GM12878 (cell line): ENCODE data around the gene RAB37. TPM values are rescaled to one million over a fixed set of nuclear protein-coding genes. Genes with fewer than 3 reads are reported as not detected.

Source experiments
- ATAC-seq: fragments of 200-7000 bp; cut with Tn5 transposase; 3 replicates; pipeline ENCODE4 v1.9.1; 2020; ENCODE audit warnings: mild to moderate bottlenecking, moderate library complexity
- BruUV-seq: library from RNA; stranded (reverse); fragments of 400-500 nt; replicated peaks from 2 replicates; lab custom pipeline; 2021; lab: Mats Ljungman, UMichigan
- CTCF ChIA-PET: fragments of 300-600 bp; sonication (Branson Sonifier 250); formaldehyde crosslinking; extraction: SDS; loops from one replicate; lab custom pipeline; 2021; ENCODE audit warnings: inconsistent platforms; lab: Yijun Ruan, JAX
- POLR2A ChIA-PET: fragments of 350-600 bp; formaldehyde crosslinking; extraction: SDS; loops from one replicate; lab custom pipeline; 2021; ENCODE audit warnings: inconsistent platforms; lab: Charles Lee
- RAD21 ChIA-PET: fragments of 300-600 bp; sonication (Branson Sonifier 250); formaldehyde crosslinking; loops from one replicate; lab custom pipeline; 2023; ENCODE audit warnings: antibody characterized with exemption; ENCODE audit not compliant: unreplicated experiment; lab: Charles Lee
- SMC1A ChIA-PET: fragments of 300-600 bp; sonication (Branson Sonifier 250); formaldehyde crosslinking; loops from one replicate; lab custom pipeline; 2023; ENCODE audit not compliant: unreplicated experiment, uncharacterized antibody; lab: Charles Lee
- DNase-seq: peaks from one replicate; pipeline ENCODE4 v3.0.0-alpha.2; 2011; ENCODE audit warnings: low read depth, low spot score
- FAIRE-seq: peaks from 3 replicates; lab custom pipeline; 2011; peaks lifted over from hg19 to GRCh38; lab: Jason Lieb, UNC
- H2AFZ ChIP-seq: 2 replicates; pipeline ENCODE4 v1.6.0; 2011; ENCODE audit warnings: low read depth, low read length, control low read depth; ENCODE audit not compliant: control insufficient read depth
- H3K27ac ChIP-seq: 2 replicates; pipeline ENCODE4 v1.5.1; 2011; ENCODE audit warnings: control low read depth; ENCODE audit not compliant: control insufficient read depth, insufficient read depth
- H3K27me3 ChIP-seq, 2 experiments: replicated peaks in 1 of 2; 2 replicates each; pipeline versions ENCODE4 v1.6.0 to v1.6.1; 2011; ENCODE audit warnings: low read length in 1 of 2; ENCODE audit not compliant: control insufficient read depth in 2 of 2, insufficient read depth in 2 of 2
- H3K36me3 ChIP-seq, 2 experiments: 2 replicates each; pipeline ENCODE4 v1.5.1; 2011; ENCODE audit warnings: low read length in 1 of 2; ENCODE audit not compliant: control insufficient read depth in 2 of 2, insufficient read depth in 2 of 2
- H3K4me1 ChIP-seq: 2 replicates; pipeline ENCODE4 v1.6.1; 2011; ENCODE audit warnings: mild to moderate bottlenecking, low read length, moderate library complexity, mixed read lengths; ENCODE audit not compliant: control insufficient read depth, insufficient read depth
- H3K4me2 ChIP-seq: 2 replicates; pipeline ENCODE4 v1.6.0; 2011; ENCODE audit warnings: control low read depth; ENCODE audit not compliant: control insufficient read depth, insufficient read depth
- H3K4me3 ChIP-seq: fragments of 200-600 bp; sonication (generic); 2 replicates; pipeline ENCODE4 v1.5.1; 2016
- H3K79me2 ChIP-seq: 2 replicates; pipeline ENCODE4 v1.6.0; 2011; ENCODE audit warnings: low read length; ENCODE audit not compliant: control insufficient read depth, insufficient read depth
- H3K9ac ChIP-seq: 2 replicates; pipeline ENCODE4 v1.8.0; 2011; ENCODE audit warnings: low read length, control low read depth, mixed read lengths; ENCODE audit not compliant: control insufficient read depth, insufficient read depth
- H3K9me3 ChIP-seq: replicated peaks from 3 replicates; pipeline ENCODE4 v1.5.1; 2011; ENCODE audit warnings: mild to moderate bottlenecking, low read length; ENCODE audit not compliant: control insufficient read depth, insufficient read depth
- H4K20me1 ChIP-seq: 2 replicates; pipeline ENCODE4 v1.6.0; 2011; ENCODE audit not compliant: control insufficient read depth, insufficient read depth
- ATF7 ChIP-seq: fragments of 450-650 bp; IDR thresholded peaks from 2 replicates; pipeline ENCODE4 v1.6.1; 2016; ENCODE audit warnings: low read depth, mild to moderate bottlenecking
- IKZF1 ChIP-seq: fragments of 450-650 bp; conservative IDR thresholded peaks from 2 replicates; pipeline ENCODE4 v1.6.1; 2017; ENCODE audit warnings: antibody characterized with exemption, mild to moderate bottlenecking
- POLR2AphosphoS5 ChIP-seq: IDR thresholded peaks from 2 replicates; pipeline ENCODE4 v1.6.1; 2011; ENCODE audit warnings: mild to moderate bottlenecking, low read length, inconsistent platforms
- RBBP5 ChIP-seq: fragments of 200-600 bp; sonication (generic); conservative IDR thresholded peaks from 2 replicates; pipeline ENCODE4 v1.6.1; 2016
- SMAD5 ChIP-seq: IDR thresholded peaks from 2 replicates; pipeline ENCODE4 v1.6.1; 2016; ENCODE audit warnings: antibody characterized with exemption, low read depth
- SUPT20H ChIP-seq: IDR thresholded peaks from 2 replicates; pipeline ENCODE4 v1.6.1; 2011; ENCODE audit warnings: low read depth, mild to moderate bottlenecking, low read length, moderate library complexity, borderline replicate concordance; ENCODE audit not compliant: control insufficient read depth
- ZNF384 ChIP-seq: IDR thresholded peaks from 2 replicates; pipeline ENCODE4 v1.6.1; 2012; ENCODE audit warnings: low read depth, mild to moderate bottlenecking, low read length, improper control_type of control experiment, borderline replicate concordance
- WGBS: methylation state at CpG from one replicate; pipeline ENCODE4 v1.1.6; 2016; ENCODE audit warnings: low lambda C conversion rate; ENCODE audit not compliant: insufficient replicate concordance, insufficient coverage; ENCODE audit errors: missing lambda C conversion rate; 5-methylcytosine and 5-hydroxymethylcytosine counted together
- in situ Hi-C: fragments of 300-500 bp; cut with MboI; formaldehyde crosslinking; loops from 9 replicates; pipeline ENCODE4 v1.14.3; 2018; ENCODE audit warnings: mixed read lengths
- intact Hi-C: fragments of 100-400 bp; cut with micrococcal nuclease; formaldehyde crosslinking; loops from one replicate; pipeline ENCODE4 v1.14.2; 2022; ENCODE audit not compliant: unreplicated experiment
- microRNA-seq: library from miRNA; unstranded; fragments of <30 nt; microRNA quantifications from one replicate; pipeline ENCODE4, GENCODE V29; 2018
- polyA plus RNA-seq, 11 experiments: library from polyadenylated mRNA; depleted of rRNA in 4 of 11; unstranded in 6 of 11; stranded (reverse) in 5 of 11; fragments of >200 nt; fragmentation: Nextera tagmentation in 4 of 11; fragmentation: Illumina TruSeq in 1 of 11; extraction: Ambion mirVana in 4 of 11; extraction: Trizol in 1 of 11; gene quantifications; 1 replicate in 1 of 11; 2 replicates in 10 of 11; pipeline versions ENCODE4 v1.2.1 to v1.2.3, GENCODE V29; 2011 to 2016; ENCODE audit warnings: inconsistent platforms in 2 of 11, missing spikeins in 2 of 11, low read depth in 1 of 11
- total RNA-seq, 4 experiments: library from RNA; depleted of rRNA in 3 of 4; stranded (reverse); fragments of >200 nt in 3 of 4; fragmentation: Illumina TruSeq in 1 of 4; extraction: Trizol in 1 of 4; gene quantifications; 2 replicates each; pipeline versions ENCODE4 v1.2.1 to v1.2.3, GENCODE V29; 2013 to 2021

Gene RAB37
- total and polyA plus RNA-seq, 10 of the 15 experiments (the other 5 are each of a cell fraction or from before 2014, with no cell fraction given) = 0.48 to 5.6 (median 1.7) TPM

- 96% methylated on average over 6 of the region's 6 CpGs for WGBS
These were observed 59.8 kb downstream of the RAB37 start for GRCh38 chr17:74796866-74797265.

More at GRCh38 chr17:74796866-74797265, 59.8 kb downstream of the RAB37 start:
- RAD21 ChIA-PET = no interaction called here
- CTCF ChIA-PET = no interaction called here
- Histone ChIP-seq H3K4me3 (no peak overlapping the region), H3K9ac (no peak overlapping the region), H3K36me3 (peaks cover 4 to 6% of the 10 kb centered on the region in 2 experiments; a peak in 3 of 4 replicates), H3K4me1 (no peaks in the 10 kb centered on the region), H3K9me3 (no peaks in the 10 kb centered on the region), H3K27me3 (no peaks in the 10 kb centered on the region), H2AFZ (no peak overlapping the region), H3K79me2 (no peaks in the 10 kb centered on the region), H4K20me1 (no peaks in the 10 kb centered on the region), H3K4me2 (no peak overlapping the region), H3K27ac (no peak overlapping the region)
- SMC1A ChIA-PET = no interaction called here
- POLR2A ChIA-PET = no interaction called here
- FAIRE-seq = no peak
- no peak for ATAC-seq
- no peak for DNase-seq
- in situ Hi-C loops (no loop called here), intact Hi-C loops (no loop called here)
- TF ChIP-seq ATF7 (no peak), SMAD5 (no peak), POLR2AphosphoS5 (no peak), ZNF384 (no peak), RBBP5 (no peak), IKZF1 (no peak), SUPT20H (no peak)
- BruUV-seq = no TSS peak

Small RNAs within 50 kb of the gene (microRNA-seq; reads per million reads assigned to microRNA genes)
- 73.0 reads per million, percentile 71 among the genes with 10 or more reads in this experiment for gene MIR3615

Other genes starting within 250 kb of the RAB37 start
Only the 7 nearest of the 15 such genes appear.
- gene CD300LD, start 145.0 kb upstream of the RAB37 start, total RNA-seq (2014; rRNA removed) = not detected in 2 replicates
- not detected in 2 replicates for gene CD300LD, start 145.0 kb upstream of the RAB37 start, total RNA-seq (2014; rRNA removed; fragmentation: Illumina TruSeq; extraction: Trizol)
- gene CD300LD, start 145.0 kb upstream of the RAB37 start, total RNA-seq (2021) = not detected in 2 replicates
- not detected in 2 replicates for gene CD300LD, start 145.0 kb upstream of the RAB37 start, polyA plus RNA-seq (2011; rRNA removed)
- gene CD300LD, start 145.0 kb upstream of the RAB37 start, polyA plus RNA-seq (2014; fragmentation: Illumina TruSeq; extraction: Trizol) = not detected in 2 replicates
- not detected for gene CD300LD, start 145.0 kb upstream of the RAB37 start, polyA plus RNA-seq (2014; fragmentation: Nextera tagmentation; extraction: Ambion mirVana)
- not detected in 2 replicates for gene CD300LD, start 145.0 kb upstream of the RAB37 start, polyA plus RNA-seq (2014; rRNA removed)
- not detected for gene CD300LD, start 145.0 kb upstream of the RAB37 start, polyA plus RNA-seq (2016; fragmentation: Nextera tagmentation; extraction: Ambion mirVana)
- gene CD300E, start 113.5 kb upstream of the RAB37 start, total RNA-seq (2014; rRNA removed) = not detected in 2 replicates
- gene CD300E, start 113.5 kb upstream of the RAB37 start, total RNA-seq (2014; rRNA removed; fragmentation: Illumina TruSeq; extraction: Trizol) = not detected in 2 replicates
- not detected in 2 replicates for gene CD300E, start 113.5 kb upstream of the RAB37 start, total RNA-seq (2021)
- not detected in 2 replicates for gene CD300E, start 113.5 kb upstream of the RAB37 start, polyA plus RNA-seq (2011; rRNA removed)
- not detected in 2 replicates for gene CD300E, start 113.5 kb upstream of the RAB37 start, polyA plus RNA-seq (2014; fragmentation: Illumina TruSeq; extraction: Trizol)
- gene CD300E, start 113.5 kb upstream of the RAB37 start, polyA plus RNA-seq (2014; fragmentation: Nextera tagmentation; extraction: Ambion mirVana) = not detected
- gene CD300E, start 113.5 kb upstream of the RAB37 start, polyA plus RNA-seq (2014; rRNA removed) = not detected in 2 replicates
- not detected for gene CD300E, start 113.5 kb upstream of the RAB37 start, polyA plus RNA-seq (2016; fragmentation: Nextera tagmentation; extraction: Ambion mirVana)
- gene CD300LF, start 24.3 kb upstream of the RAB37 start, total RNA-seq (2014; rRNA removed) = not detected in 2 replicates
- gene CD300LF, start 24.3 kb upstream of the RAB37 start, total RNA-seq (2014; rRNA removed; fragmentation: Illumina TruSeq; extraction: Trizol) = not detected in 2 replicates
- gene CD300LF, start 24.3 kb upstream of the RAB37 start, total RNA-seq (2021) = not detected in 2 replicates
- gene CD300LF, start 24.3 kb upstream of the RAB37 start, polyA plus RNA-seq (2011; rRNA removed) = 0.15 TPM in 1 of 2 replicates, not detected in the other
- not detected in 2 replicates for gene CD300LF, start 24.3 kb upstream of the RAB37 start, polyA plus RNA-seq (2014; fragmentation: Illumina TruSeq; extraction: Trizol)
- not detected for gene CD300LF, start 24.3 kb upstream of the RAB37 start, polyA plus RNA-seq (2014; fragmentation: Nextera tagmentation; extraction: Ambion mirVana)
- gene CD300LF, start 24.3 kb upstream of the RAB37 start, polyA plus RNA-seq (2014; rRNA removed) = not detected in 2 replicates
- not detected for gene CD300LF, start 24.3 kb upstream of the RAB37 start, polyA plus RNA-seq (2016; fragmentation: Nextera tagmentation; extraction: Ambion mirVana)
- 24.7 and 27.4 TPM in 2 replicates for gene NHERF1, start 11.4 kb downstream of the RAB37 start, total RNA-seq (2014; rRNA removed)
- 21.5 and 23.5 TPM in 2 replicates for gene NHERF1, start 11.4 kb downstream of the RAB37 start, total RNA-seq (2014; rRNA removed; fragmentation: Illumina TruSeq; extraction: Trizol)
- gene NHERF1, start 11.4 kb downstream of the RAB37 start, total RNA-seq (2021) = 52.9 and 53.2 TPM in 2 replicates
- gene NHERF1, start 11.4 kb downstream of the RAB37 start, polyA plus RNA-seq (2011; rRNA removed) = 35.4 and 61.6 TPM in 2 replicates
- 21.5 and 39.2 TPM in 2 replicates for gene NHERF1, start 11.4 kb downstream of the RAB37 start, polyA plus RNA-seq (2014; fragmentation: Illumina TruSeq; extraction: Trizol)
- 10 to 100 TPM; 13.4 to 14.3 TPM for gene NHERF1, start 11.4 kb downstream of the RAB37 start, polyA plus RNA-seq (2014; fragmentation: Nextera tagmentation; extraction: Ambion mirVana)
- gene NHERF1, start 11.4 kb downstream of the RAB37 start, polyA plus RNA-seq (2014; rRNA removed) = 38.8 and 41.3 TPM in 2 replicates
- 10 to 100 TPM; 57.3 to 61.2 TPM for gene NHERF1, start 11.4 kb downstream of the RAB37 start, polyA plus RNA-seq (2016; fragmentation: Nextera tagmentation; extraction: Ambion mirVana)
- gene NAT9, start 39.1 kb downstream of the RAB37 start, total RNA-seq (2014; rRNA removed) = 16.3 and 16.7 TPM in 2 replicates
- gene NAT9, start 39.1 kb downstream of the RAB37 start, total RNA-seq (2014; rRNA removed; fragmentation: Illumina TruSeq; extraction: Trizol) = 27.5 and 28.0 TPM in 2 replicates
- gene NAT9, start 39.1 kb downstream of the RAB37 start, total RNA-seq (2021) = 44.8 and 45.3 TPM in 2 replicates
- gene NAT9, start 39.1 kb downstream of the RAB37 start, polyA plus RNA-seq (2011; rRNA removed) = 23.2 and 26.7 TPM in 2 replicates
- gene NAT9, start 39.1 kb downstream of the RAB37 start, polyA plus RNA-seq (2014; fragmentation: Illumina TruSeq; extraction: Trizol) = 17.9 and 26.4 TPM in 2 replicates
- 1 to 10 TPM; 3.5 to 4.5 TPM for gene NAT9, start 39.1 kb downstream of the RAB37 start, polyA plus RNA-seq (2014; fragmentation: Nextera tagmentation; extraction: Ambion mirVana)
- 43.2 and 46.4 TPM in 2 replicates for gene NAT9, start 39.1 kb downstream of the RAB37 start, polyA plus RNA-seq (2014; rRNA removed)
- gene NAT9, start 39.1 kb downstream of the RAB37 start, polyA plus RNA-seq (2016; fragmentation: Nextera tagmentation; extraction: Ambion mirVana) = 10 to 100 TPM; 33.9 to 36.4 TPM
- 0.11 TPM in 1 of 2 replicates, not detected in the other for gene GRIN2C, start 122.6 kb downstream of the RAB37 start, total RNA-seq (2014; rRNA removed)
- gene GRIN2C, start 122.6 kb downstream of the RAB37 start, total RNA-seq (2014; rRNA removed; fragmentation: Illumina TruSeq; extraction: Trizol) = under 0.01 and 0.04 TPM in 2 replicates
- gene GRIN2C, start 122.6 kb downstream of the RAB37 start, total RNA-seq (2021) = 0.13 TPM in 2 replicates
- 0.01 and 0.04 TPM in 2 replicates for gene GRIN2C, start 122.6 kb downstream of the RAB37 start, polyA plus RNA-seq (2011; rRNA removed)
- 0.01 TPM in 1 of 2 replicates, not detected in the other for gene GRIN2C, start 122.6 kb downstream of the RAB37 start, polyA plus RNA-seq (2014; fragmentation: Illumina TruSeq; extraction: Trizol)
- gene GRIN2C, start 122.6 kb downstream of the RAB37 start, polyA plus RNA-seq (2014; fragmentation: Nextera tagmentation; extraction: Ambion mirVana) = not detected
- gene GRIN2C, start 122.6 kb downstream of the RAB37 start, polyA plus RNA-seq (2014; rRNA removed) = 0.12 and 0.16 TPM in 2 replicates
- under 1 TPM; 0.10 to 0.20 TPM for gene GRIN2C, start 122.6 kb downstream of the RAB37 start, polyA plus RNA-seq (2016; fragmentation: Nextera tagmentation; extraction: Ambion mirVana)
- 54.4 and 58.5 TPM in 2 replicates for gene FDXR, start 135.7 kb downstream of the RAB37 start, total RNA-seq (2014; rRNA removed)
- gene FDXR, start 135.7 kb downstream of the RAB37 start, total RNA-seq (2014; rRNA removed; fragmentation: Illumina TruSeq; extraction: Trizol) = 19.8 and 21.1 TPM in 2 replicates
- 62.0 and 66.2 TPM in 2 replicates for gene FDXR, start 135.7 kb downstream of the RAB37 start, total RNA-seq (2021)
- gene FDXR, start 135.7 kb downstream of the RAB37 start, polyA plus RNA-seq (2011; rRNA removed) = 21.1 and 42.9 TPM in 2 replicates
- 1.4 and 8.6 TPM in 2 replicates for gene FDXR, start 135.7 kb downstream of the RAB37 start, polyA plus RNA-seq (2014; fragmentation: Illumina TruSeq; extraction: Trizol)
- 1 to 10 TPM in 1 of 2 experiments, under 1 TPM in 1; 0.85 to 5.4 TPM for gene FDXR, start 135.7 kb downstream of the RAB37 start, polyA plus RNA-seq (2014; fragmentation: Nextera tagmentation; extraction: Ambion mirVana)
- gene FDXR, start 135.7 kb downstream of the RAB37 start, polyA plus RNA-seq (2014; rRNA removed) = 53.4 and 65.5 TPM in 2 replicates
- 100 to 1,000 TPM; 140 to 162 TPM for gene FDXR, start 135.7 kb downstream of the RAB37 start, polyA plus RNA-seq (2016; fragmentation: Nextera tagmentation; extraction: Ambion mirVana)